Activated CD4-positive, CD25-positive, alpha-beta regulatory T cell treated with anti-CD3 and anti-CD28 coated beads, Interleukin-2, amount 50 U/mL, for 16 hours (primary cell): ENCODE data around the gene INPP5A.

ENCODE experiments used
- DNase-seq: peaks from one replicate; pipeline ENCODE4 v3.0.0-alpha.2; 2020; ENCODE audit warnings: low read depth, low spot score

INPP5A gene

GRCh38 chr10:132721725-132722124 is 184.1 kb downstream of the INPP5A start:
- no peak for DNase-seq

DNA sequence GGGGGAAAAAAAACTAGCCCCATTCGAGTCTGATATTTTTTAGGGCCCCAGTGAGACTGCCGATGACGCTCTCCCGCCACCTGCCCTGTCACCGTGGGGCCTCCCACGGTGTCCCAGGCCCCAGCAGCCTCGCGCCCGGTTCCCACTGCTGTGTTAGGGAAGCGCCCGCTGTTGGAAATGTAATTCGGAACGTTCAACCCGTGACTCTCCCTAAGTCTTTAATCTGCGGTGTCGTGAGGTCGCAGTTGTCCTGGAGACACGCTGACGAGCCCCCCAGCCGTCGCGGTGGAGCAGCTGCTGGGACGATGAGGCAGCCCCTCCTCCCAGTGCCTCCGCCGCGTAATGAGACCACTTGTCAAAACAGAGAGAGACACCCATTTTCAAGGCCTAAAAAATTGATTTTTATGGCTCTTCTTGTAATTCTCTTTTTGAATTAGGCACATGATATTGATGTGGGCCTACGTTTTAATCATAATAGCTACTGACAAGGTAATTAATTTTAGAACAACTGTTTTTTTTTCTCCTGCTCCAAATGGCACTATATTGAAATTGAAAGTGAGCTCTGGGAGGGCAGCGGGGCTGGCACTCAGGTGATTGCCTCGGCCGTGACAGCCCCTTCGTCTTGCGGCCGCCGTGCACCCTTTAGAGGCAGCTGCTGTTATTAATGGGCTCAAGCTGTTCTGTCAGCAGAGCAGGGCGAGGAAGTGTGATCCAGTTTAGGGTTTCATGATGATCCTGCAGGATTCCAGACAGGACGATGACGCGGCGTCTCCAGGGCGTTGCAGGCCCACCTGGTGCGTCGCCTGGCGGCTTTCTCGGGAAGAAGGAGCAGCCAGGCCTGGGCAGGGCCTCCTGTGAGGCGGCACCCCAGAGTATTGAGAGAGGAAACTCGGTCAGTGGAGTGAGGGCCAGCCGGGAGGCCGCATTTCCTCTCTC is 185.1 kb downstream of the INPP5A start:
- no peak for DNase-seq

DNA sequence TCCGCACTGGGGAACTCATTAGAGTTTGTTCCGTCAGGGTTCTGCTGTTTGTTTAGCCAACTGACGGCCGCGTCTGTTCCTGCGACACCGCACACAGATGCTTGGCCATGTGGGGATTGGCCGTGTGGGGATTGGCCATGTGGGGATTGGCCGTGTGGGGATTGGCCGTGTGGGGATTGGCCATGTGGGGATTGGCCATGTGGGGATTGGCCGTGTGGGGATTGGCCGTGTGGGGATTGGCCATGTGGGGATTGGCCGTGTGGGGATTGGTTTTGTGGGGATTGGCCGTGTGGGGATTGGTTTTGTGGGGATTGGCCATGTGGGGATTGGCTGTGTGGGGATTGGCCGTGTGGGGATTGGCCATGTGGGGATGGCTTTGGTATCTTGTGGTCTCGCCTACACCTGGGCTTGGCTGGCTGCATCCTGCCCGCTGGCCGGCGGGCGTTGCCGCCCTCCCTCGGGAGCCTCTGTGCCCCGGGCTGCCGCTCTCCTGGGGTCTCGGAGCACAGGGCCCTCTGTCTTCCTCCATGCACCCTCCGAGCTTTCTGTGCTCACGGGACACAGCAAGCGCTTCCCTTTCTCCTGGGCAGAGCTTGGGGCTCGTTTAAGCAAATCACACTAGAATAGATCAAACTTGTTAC is 185.9 kb downstream of the INPP5A start:
- no peak for DNase-seq

DNA sequence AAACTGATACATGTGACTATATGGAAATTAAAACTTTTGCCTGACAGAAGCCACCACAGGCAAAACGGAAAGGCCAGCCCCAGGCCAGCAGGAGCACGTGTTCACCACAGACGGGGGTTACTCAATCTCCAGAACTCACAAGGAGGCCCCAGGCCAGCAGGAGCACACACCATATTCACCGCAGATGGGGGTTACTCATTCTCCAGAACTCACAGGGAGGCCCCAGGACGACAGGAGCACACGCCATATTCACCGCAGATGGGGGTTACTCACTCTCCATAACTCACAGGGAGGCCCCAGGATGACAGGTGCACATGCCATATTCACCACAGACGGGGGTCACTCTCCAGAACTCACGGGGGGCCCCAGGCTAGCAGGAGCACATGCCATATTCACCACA is 186.9 kb downstream of the INPP5A start:
- DNase-seq = no peak

GRCh38 chr10:132725202-132725601 is 187.6 kb downstream of the INPP5A start:
- no peak for DNase-seq

GRCh38 chr10:132726194-132726593 is 188.6 kb downstream of the INPP5A start:
- DNase-seq = no peak

DNA sequence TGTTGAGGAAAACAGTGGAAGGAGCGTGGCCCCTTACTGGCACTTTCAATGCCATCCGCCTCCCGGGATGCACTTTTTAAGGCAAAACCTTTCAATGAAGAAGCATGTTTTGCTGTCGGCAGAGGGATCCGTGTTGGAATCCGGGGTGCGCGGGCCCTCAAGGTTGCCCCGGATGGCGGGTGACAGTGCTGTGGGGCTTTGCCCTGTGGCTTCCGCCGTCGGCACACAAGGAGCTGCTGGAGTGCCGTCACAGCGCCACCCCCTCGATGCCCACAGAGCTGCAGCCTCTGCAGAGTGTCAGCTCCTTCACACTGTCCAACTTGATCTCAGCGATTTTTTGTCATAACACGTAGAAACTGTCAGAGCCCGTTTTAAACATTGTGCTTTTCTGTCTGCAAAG is 189.4 kb downstream of the INPP5A start:
- DNase-seq = no peak

DNA sequence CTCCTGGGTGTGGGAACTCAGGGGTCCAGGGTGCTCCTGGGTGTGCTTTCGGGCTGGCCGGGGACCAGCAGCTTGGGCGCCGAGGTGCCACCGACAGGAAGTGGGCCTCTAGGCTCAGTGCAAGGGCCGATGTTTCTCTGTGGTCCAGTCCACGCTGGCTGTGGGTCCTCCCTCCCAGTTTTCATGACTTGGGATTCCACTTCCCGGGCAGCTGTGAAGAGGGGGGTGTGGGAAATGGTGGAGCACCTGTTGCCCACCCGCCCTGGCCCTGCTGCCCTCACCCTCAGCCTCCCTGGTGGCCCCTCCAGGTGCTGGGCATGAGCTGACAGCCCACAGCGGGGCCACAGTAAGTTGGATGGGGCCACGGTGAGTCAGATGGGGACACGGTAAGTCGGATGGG is 189.8 kb downstream of the INPP5A start:
- DNase-seq = no peak

DNA sequence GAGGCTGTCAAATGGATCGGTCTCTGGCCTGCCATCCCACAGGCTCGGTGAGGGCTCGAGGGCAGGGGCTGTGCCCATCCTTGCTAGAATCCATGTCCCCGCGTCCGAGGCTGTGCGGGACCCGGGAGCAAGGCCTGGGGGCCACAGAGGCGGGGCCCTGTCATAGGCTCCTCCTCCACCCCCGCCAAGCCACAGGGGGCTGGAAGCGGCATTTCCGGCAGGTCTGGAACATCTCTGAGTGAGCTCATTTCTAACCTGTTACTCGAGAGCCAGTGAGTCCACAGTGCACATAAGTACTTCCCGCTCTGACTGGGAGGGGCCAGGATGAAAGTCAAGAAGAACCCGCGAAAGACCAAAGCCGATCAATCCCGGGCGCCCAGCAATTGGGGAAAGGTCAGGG is 190.7 kb downstream of the INPP5A start:
- no peak for DNase-seq

- no peak for DNase-seq
Measured at GRCh38 chr10:132728741-132729140, 191.2 kb downstream of the INPP5A start.

- DNase-seq = no peak
Measured at GRCh38 chr10:132729810-132730572, 192.4 kb downstream of the INPP5A start.

- DNase-seq = no peak
Measured at GRCh38 chr10:132730573-132730953, 193.0 kb downstream of the INPP5A start.

DNA sequence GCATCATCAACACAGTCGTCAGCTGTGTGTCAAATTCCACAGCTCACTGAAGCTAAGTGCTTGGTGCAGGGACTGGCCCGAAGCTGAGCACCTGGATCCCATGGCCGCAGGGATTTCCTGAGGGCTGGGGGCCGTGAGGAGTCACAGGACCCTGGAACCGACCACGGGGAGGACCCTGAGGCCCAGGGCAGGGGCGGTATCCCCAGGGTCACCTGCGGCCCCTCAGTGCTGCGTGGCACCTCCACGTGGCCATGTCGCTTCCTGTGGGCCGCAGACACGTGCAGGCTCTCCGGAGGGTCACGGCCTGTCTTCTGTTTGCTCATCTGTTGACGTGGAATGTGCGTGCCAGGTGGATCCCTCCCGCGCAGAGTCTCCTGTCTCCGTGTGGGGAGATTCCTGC is 194.9 kb downstream of the INPP5A start:
- DNase-seq = no peak

DNA sequence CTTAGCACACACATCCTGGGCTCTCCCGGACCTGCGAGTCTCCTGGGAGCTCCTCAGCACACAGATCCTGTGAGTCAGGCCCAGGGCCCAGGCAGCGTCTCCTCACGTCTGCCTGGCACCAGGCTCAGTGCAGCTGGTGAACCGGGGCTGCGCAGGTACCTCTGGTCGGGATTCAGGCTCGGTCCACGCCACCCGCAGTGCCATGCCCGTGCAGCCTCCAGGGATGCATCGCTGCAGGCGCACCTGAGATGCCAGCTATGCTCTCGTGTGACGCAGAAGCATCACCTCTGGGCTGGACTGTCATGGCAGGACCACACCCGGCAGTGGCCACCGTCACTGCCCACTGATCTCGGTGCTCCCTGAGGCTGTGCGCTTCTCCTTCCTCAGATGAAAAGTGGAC is 196.3 kb downstream of the INPP5A start:
- DNase-seq = no peak

- no peak for DNase-seq
Measured at GRCh38 chr10:132735341-132735775, 197.8 kb downstream of the INPP5A start.

DNA sequence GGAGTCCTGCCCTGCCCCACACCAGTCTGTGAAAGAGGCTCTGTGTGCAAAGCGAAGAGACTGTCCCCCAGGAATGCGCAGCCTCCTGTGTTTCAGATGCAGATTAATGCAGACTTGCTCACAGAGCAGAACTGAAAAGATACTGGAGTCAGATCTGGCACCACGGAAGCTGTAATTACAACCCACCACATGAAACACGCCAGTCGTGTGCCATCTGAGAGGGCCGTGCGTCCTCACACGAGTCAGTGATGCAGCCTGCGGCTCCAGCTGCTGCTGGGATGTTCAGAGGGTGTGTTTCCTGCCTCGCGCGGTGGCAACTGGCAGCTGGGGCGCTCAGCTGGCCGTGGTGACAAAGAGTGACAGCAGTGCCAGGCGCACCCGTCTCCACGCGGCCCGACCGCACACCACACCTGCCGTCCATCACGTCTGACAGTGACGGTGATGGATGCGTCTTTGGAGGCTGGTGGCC is 198.4 kb downstream of the INPP5A start:
- DNase-seq = no peak

GRCh38 chr10:132737390-132738048 is 199.9 kb downstream of the INPP5A start:
- no peak for DNase-seq

DNA sequence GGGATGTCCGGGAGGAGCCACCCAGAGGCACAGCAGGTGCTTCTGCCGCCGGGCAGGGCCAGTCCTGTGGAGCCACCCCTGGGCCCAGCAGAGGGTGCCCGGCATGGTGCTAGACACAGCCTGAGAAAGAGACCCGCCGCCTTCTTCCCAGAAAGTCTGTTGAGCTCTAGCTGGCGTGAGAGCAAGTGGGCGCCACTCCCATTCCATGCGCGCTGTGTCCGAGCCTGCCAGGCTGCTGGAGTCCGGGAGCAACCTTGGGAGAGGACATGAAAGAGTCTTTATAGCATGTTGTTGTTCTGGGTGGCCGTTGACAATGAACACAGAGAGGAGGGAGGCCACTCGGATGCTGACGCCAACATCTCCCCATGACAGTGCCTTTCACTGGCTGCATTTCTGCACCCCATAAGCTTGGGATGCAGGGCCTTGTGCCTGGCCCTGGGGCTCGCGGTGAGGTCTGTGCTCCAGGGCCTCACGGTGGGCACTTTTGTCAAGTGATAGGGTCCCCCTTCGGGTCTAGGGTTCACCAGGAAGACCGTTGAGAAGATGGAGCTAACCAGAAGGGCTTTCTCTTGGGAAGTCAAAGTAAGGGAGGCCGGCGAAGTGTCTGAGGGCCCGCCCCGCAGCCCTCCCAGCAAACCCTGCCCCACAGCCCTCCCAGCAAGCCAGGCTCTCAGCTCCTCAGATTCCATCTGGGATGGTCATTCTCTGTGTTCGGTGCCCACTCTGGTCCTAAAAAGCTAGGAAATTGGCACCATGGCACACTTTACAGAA is 201.1 kb downstream of the INPP5A start:
- no peak for DNase-seq

GRCh38 chr10:132739225-132739613 is 201.6 kb downstream of the INPP5A start:
- DNase-seq = no peak

GRCh38 chr10:132740588-132740987 is 203.0 kb downstream of the INPP5A start:
- no peak for DNase-seq
